Measurements from ENCODE around the gene RTL10. TPM values are rescaled to one million over a fixed set of nuclear protein-coding genes. Genes with fewer than 3 reads are reported as not detected.

RTL10 gene
- total and polyA plus RNA-seq, 10 of the 15 experiments (the other 5 are each of a cell fraction or from before 2014, with no cell fraction given): 5.3 to 18.1 (median 10.3) TPM

GRCh38 chr22:19871845-19872778, 17.4 kb upstream of the RTL10 start:
- Histone ChIP-seq H4K20me1 (ENCODE audit: control insufficient read depth, insufficient read depth) (no peaks in the 10 kb centered on the region), H3K36me3 (ENCODE audit: control insufficient read depth in 2 of 2, insufficient read depth in 2 of 2, low read length in 1 of 2) (no peaks in the 10 kb centered on the region), H3K79me2 (ENCODE audit: control insufficient read depth, insufficient read depth, low read length) (no peaks in the 10 kb centered on the region), H2AFZ (ENCODE audit: control insufficient read depth, low read depth, low read length) (no peak overlapping the region), H3K27me3 (replicated peaks in 1 of 2; ENCODE audit: control insufficient read depth in 2 of 2, insufficient read depth in 2 of 2, low read length in 1 of 2) (no peaks in the 10 kb centered on the region), H3K9me3 (replicated peaks; ENCODE audit: control insufficient read depth, insufficient read depth, low read length) (no peaks in the 10 kb centered on the region), H3K4me3 (no peak overlapping the region), H3K9ac (ENCODE audit: control insufficient read depth, insufficient read depth, low read length) (no peak overlapping the region), H3K27ac (ENCODE audit: control insufficient read depth, insufficient read depth) (no peak overlapping the region), H3K4me2 (ENCODE audit: control insufficient read depth, insufficient read depth) (no peak overlapping the region), H3K4me1 (ENCODE audit: control insufficient read depth, insufficient read depth, low read length) (no peaks in the 10 kb centered on the region)
- WGBS (ENCODE audit: insufficient coverage, insufficient replicate concordance, low lambda C conversion rate, missing lambda C conversion rate): 62% methylated on average over 14 of the region's 16 CpGs
- FAIRE-seq (no peak), DNase-seq (ENCODE audit: low read depth, low spot score) (no peak), ATAC-seq (no peak)
- ChIA-PET SMC1A (ENCODE audit: uncharacterized antibody, unreplicated experiment) (no interaction called here), CTCF (no interaction called here), POLR2A (interaction anchor here (1.0 kb wide), 1 partner anchor 22 kb away, joined by 3 read pairs; no protein-coding TSS in a partner anchor), RAD21 (ENCODE audit: unreplicated experiment) (no interaction called here)
- BruUV-seq (replicated peaks): no TSS peak
- TF ChIP-seq ELK1 (IDR thresholded peaks at IDR 0.05; ENCODE audit: low read depth, low read length) (no peak), CREB1 (IDR thresholded peaks at IDR 0.05; ENCODE audit: low read depth) (no peak), EED (IDR thresholded peaks at IDR 0.05; ENCODE audit: low read depth) (no peak), MYB (IDR thresholded peaks at IDR 0.05; ENCODE audit: borderline replicate concordance, low read depth, low read length) (no peak), NR2C1 (IDR thresholded peaks at IDR 0.05) (no peak), BACH1 (IDR thresholded peaks at IDR 0.05; ENCODE audit: borderline replicate concordance) (no peak), BCL11A (IDR thresholded peaks at IDR 0.05; ENCODE audit: low read depth, low read length) (no peak), ASH2L (IDR thresholded peaks at IDR 0.05; ENCODE audit: borderline replicate concordance, low read depth) (no peak), ZZZ3 (IDR thresholded peaks at IDR 0.05; ENCODE audit: control insufficient read depth, insufficient read length, low read depth) (no peak), NR2C2 (IDR thresholded peaks at IDR 0.05; ENCODE audit: borderline replicate concordance, control insufficient read depth, insufficient read length, low read depth) (no peak), POLR2A (IDR thresholded peaks at IDR 0.05; ENCODE audit: low read depth, low read length) (no peak), E4F1 (IDR thresholded peaks at IDR 0.05; ENCODE audit: borderline replicate concordance, partially characterized antibody) (no peak), SMAD5 (IDR thresholded peaks at IDR 0.05; ENCODE audit: low read depth) (no peak), KAT2A (conservative IDR thresholded peaks at IDR 0.05; ENCODE audit: control insufficient read depth, low read depth, low read length) (no peak), NFYA (IDR thresholded peaks at IDR 0.05; ENCODE audit: borderline replicate concordance, low read depth, low read length) (no peak), REST (IDR thresholded peaks at IDR 0.05; ENCODE audit: low read depth, low read length) (no peak)
- intact Hi-C loops (cut with micrococcal nuclease; ENCODE audit: unreplicated experiment) (no loop called here), in situ Hi-C loops (cut with MboI) (no loop called here)
